Hepatocyte (in vitro differentiated cells): Measurements from ENCODE around the gene PLCL2.

Experiments
- EZH2 ChIP-seq: fragments of 200-600 bp; sonication (generic); IDR thresholded peaks from 2 replicates; pipeline ENCODE4 v1.6.1; 2016; ENCODE audit warnings: antibody characterized with exemption, mild to moderate bottlenecking, borderline replicate concordance
- EZH2phosphoT487 ChIP-seq: fragments of 200-600 bp; sonication (generic); IDR thresholded peaks from one replicate; pipeline ENCODE4 v1.6.1; 2018; ENCODE audit warnings: antibody characterized with exemption, mild to moderate bottlenecking, low read depth, moderate library complexity; ENCODE audit not compliant: unreplicated experiment, severe bottlenecking
- TF ChIP-seq, protein P1 (sequence below): fragments of 200-600 bp; sonication (generic); IDR thresholded peaks from 2 replicates; pipeline ENCODE4 v1.5.1; 2016; ENCODE audit warnings: antibody characterized with exemption, mild to moderate bottlenecking; ENCODE audit not compliant: poor library complexity

DNA sequence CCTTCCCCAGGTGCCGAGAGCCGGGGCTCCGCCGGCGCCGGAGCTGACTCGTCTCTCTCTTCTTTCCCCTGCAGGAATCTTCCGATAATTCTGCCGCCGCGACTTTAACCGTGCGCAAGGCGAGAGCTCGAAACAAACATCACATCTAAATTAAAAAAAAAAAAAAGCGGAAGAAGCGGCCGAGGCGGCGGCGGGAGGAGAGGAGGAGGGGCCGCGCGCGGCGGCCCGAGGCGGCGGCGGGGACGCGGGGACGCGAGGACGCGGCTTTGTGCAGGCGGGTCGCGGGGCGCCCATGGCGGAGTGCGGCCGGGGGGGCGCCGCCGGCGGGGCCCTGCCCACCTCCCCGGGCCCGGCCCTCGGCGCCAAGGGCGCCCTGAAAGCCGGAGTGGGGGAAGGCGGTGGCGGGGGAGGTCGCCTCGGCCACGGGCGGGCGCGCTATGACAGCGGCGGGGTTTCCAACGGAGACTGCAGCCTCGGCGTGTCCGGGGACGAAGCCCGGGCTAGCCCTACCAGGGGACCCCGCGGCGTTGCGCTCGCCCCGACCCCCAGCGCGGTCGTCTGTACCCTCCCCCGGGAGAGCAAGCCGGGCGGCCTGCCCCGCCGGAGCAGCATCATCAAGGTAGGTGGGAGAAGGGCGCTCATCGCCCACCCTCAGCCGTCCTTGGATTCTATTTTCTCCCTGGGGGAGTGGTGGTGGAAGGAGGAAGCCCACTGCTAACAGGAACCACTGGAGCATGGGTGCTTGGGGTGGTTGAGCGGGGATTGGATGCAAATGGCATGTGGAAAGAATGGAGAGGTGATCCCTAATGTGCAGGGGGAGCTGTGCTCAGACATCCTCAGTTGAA is at the start of gene PLCL2:
- TF ChIP-seq, protein P1, sequence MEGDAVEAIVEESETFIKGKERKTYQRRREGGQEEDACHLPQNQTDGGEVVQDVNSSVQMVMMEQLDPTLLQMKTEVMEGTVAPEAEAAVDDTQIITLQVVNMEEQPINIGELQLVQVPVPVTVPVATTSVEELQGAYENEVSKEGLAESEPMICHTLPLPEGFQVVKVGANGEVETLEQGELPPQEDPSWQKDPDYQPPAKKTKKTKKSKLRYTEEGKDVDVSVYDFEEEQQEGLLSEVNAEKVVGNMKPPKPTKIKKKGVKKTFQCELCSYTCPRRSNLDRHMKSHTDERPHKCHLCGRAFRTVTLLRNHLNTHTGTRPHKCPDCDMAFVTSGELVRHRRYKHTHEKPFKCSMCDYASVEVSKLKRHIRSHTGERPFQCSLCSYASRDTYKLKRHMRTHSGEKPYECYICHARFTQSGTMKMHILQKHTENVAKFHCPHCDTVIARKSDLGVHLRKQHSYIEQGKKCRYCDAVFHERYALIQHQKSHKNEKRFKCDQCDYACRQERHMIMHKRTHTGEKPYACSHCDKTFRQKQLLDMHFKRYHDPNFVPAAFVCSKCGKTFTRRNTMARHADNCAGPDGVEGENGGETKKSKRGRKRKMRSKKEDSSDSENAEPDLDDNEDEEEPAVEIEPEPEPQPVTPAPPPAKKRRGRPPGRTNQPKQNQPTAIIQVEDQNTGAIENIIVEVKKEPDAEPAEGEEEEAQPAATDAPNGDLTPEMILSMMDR: no peak
- TF ChIP-seq EZH2phosphoT487: no peak
- no peak for TF ChIP-seq EZH2
